WTC11 (cell line): ENCODE results near the gene SH3D21. TPM values are rescaled to one million over a fixed set of nuclear protein-coding genes. Genes with fewer than 3 reads are reported as not detected.
A peak's percentile ranks its signal among the peaks of the same experiment; 100 is the strongest.

Experiments
- ATAC-seq: fragments of 200-7000 bp; cut with Tn5 transposase; 2 replicates; pipeline ENCODE4 v1.10.0; 2021; ENCODE audit warnings: mild to moderate bottlenecking, moderate library complexity
- CTCF ChIA-PET: fragments of 300-600 bp; sonication (Branson Sonifier 250); formaldehyde crosslinking; loops from one replicate; lab custom pipeline; 2021; ENCODE audit warnings: antibody characterized with exemption; lab: Charles Lee
- POLR2A ChIA-PET: fragments of 350-600 bp; sonication (Branson Sonifier 250); formaldehyde crosslinking; loops from one replicate; lab custom pipeline; 2021; ENCODE audit warnings: antibody characterized with exemption; lab: Charles Lee
- DNase-seq: peaks from one replicate; pipeline ENCODE4 v3.0.0; 2021; ENCODE audit warnings: low spot score
- H3K27ac Mint-ChIP-seq: 2 replicates; pipeline ENCODE4 v1.8.0; 2021; ENCODE audit warnings: mixed read lengths
- H3K27me3 Mint-ChIP-seq: 2 replicates; pipeline ENCODE4 v1.8.0; 2021; ENCODE audit warnings: low read depth, mild to moderate bottlenecking, moderate library complexity, mixed read lengths
- H3K36me3 Mint-ChIP-seq: 2 replicates; pipeline ENCODE4 v1.8.0; 2021; ENCODE audit warnings: mixed read lengths
- H3K4me1 Mint-ChIP-seq: 2 replicates; pipeline ENCODE4 v1.8.0; 2022; ENCODE audit warnings: mixed read lengths
- H3K4me3 Mint-ChIP-seq: 2 replicates; pipeline ENCODE4 v1.8.0; 2021; ENCODE audit warnings: mild to moderate bottlenecking, moderate library complexity, mixed read lengths
- H3K9me3 Mint-ChIP-seq: 2 replicates; pipeline ENCODE4 v1.8.0; 2021; ENCODE audit warnings: mixed read lengths
- ARID4B ChIP-seq: sonication (generic); formaldehyde crosslinking; IDR thresholded peaks from 2 replicates; pipeline ENCODE4 v1.8.0; 2023; ENCODE audit warnings: missing genetic modification reagents, mild to moderate bottlenecking, borderline replicate concordance
- CREM ChIP-seq: sonication (generic); formaldehyde crosslinking; IDR thresholded peaks from 2 replicates; pipeline ENCODE4 v1.8.1; 2022; ENCODE audit warnings: mild to moderate bottlenecking, missing genetic modification reagents, moderate library complexity
- ERG ChIP-seq: fragments of 250-450 bp; sonication (Bioruptor Pico); IDR thresholded peaks from 2 replicates; pipeline ENCODE4 v1.8.0; 2021; ENCODE audit warnings: mild to moderate bottlenecking
- FOXJ3 ChIP-seq: sonication (generic); formaldehyde crosslinking; IDR thresholded peaks from 2 replicates; pipeline ENCODE4 v1.9.0; 2021; ENCODE audit warnings: missing genetic modification reagents, mild to moderate bottlenecking, borderline replicate concordance
- HMGXB4 ChIP-seq: sonication (generic); formaldehyde crosslinking; IDR thresholded peaks from 2 replicates; pipeline ENCODE4 v1.8.1; 2023; ENCODE audit warnings: mild to moderate bottlenecking, moderate library complexity, missing genetic modification reagents
- JAZF1 ChIP-seq: fragments of 250-450 bp; sonication (Bioruptor Pico); IDR thresholded peaks from 2 replicates; pipeline ENCODE4 v1.9.0; 2021; ENCODE audit warnings: moderate library complexity, mild to moderate bottlenecking, inconsistent platforms
- JUN ChIP-seq: sonication (generic); formaldehyde crosslinking; IDR thresholded peaks from 2 replicates; pipeline ENCODE4 v1.8.0; 2023; ENCODE audit warnings: mild to moderate bottlenecking, missing genetic modification reagents
- NFE2L1 ChIP-seq: sonication (generic); formaldehyde crosslinking; IDR thresholded peaks from 2 replicates; pipeline ENCODE4 v1.8.1; 2023; ENCODE audit warnings: missing genetic modification reagents
- PRDM15 ChIP-seq: sonication (generic); formaldehyde crosslinking; IDR thresholded peaks from 2 replicates; pipeline ENCODE4 v1.8.0; 2022; ENCODE audit warnings: missing genetic modification reagents
- PRRX2 ChIP-seq: fragments of 250-450 bp; sonication (Bioruptor Pico); IDR thresholded peaks from 2 replicates; pipeline ENCODE4 v1.8.0; 2021; ENCODE audit warnings: mild to moderate bottlenecking
- ZNF121 ChIP-seq: sonication (generic); formaldehyde crosslinking; IDR thresholded peaks from 2 replicates; pipeline ENCODE4 v1.8.0; 2023; ENCODE audit warnings: missing genetic modification reagents
- ZNF423 ChIP-seq: fragments of 250-450 bp; sonication (Bioruptor Pico); IDR thresholded peaks from 2 replicates; pipeline ENCODE4 v2.1.2; 2022; ENCODE audit warnings: mild to moderate bottlenecking, moderate library complexity
- ZNF671 ChIP-seq: fragments of 250-450 bp; sonication (Bioruptor Pico); IDR thresholded peaks from 2 replicates; pipeline ENCODE4 v1.8.0; 2021; ENCODE audit warnings: mild to moderate bottlenecking
- total RNA-seq: library from RNA; stranded (reverse); gene quantifications from 3 replicates; pipeline ENCODE4 v1.2.3, GENCODE V29; 2021

SH3D21 gene
- total RNA-seq, 1 experiment from 2014 or later = 22.1 TPM

GRCh38 chr1:36279110-36279788 lies 26.9 kb upstream of the SH3D21 start (continued):
- TF ChIP-seq ARID4B (CRISPR knock-in tag) (no peak), HMGXB4 (CRISPR knock-in tag) (no peak), CREM (CRISPR knock-in tag) (no peak), ZNF671 (CRISPR knock-in tag) (no peak)
- TF ChIP-seq, all 79 proteins: peak for 0

GRCh38 chr1:36279789-36280296 lies 26.3 kb upstream of the SH3D21 start:
- CTCF ChIA-PET = interaction anchor here (1.0 kb wide), 1 partner anchor 130 kb away, joined by 4 read pairs; the partner anchor contains the start of gene TRAPPC3
- no peak for TF ChIP-seq PRDM15 (CRISPR knock-in tag)
- TF ChIP-seq ZNF121 (CRISPR knock-in tag) = peak; percentile 52; the same call in 1 of the 2 replicates
- POLR2A ChIA-PET = interaction anchor here (0.6 kb wide), 1 partner anchor 98 kb away, joined by 4 read pairs; no protein-coding TSS in a partner anchor
- H3K36me3 Mint-ChIP-seq = peaks cover 19% of the 10 kb centered on the region
- ATAC-seq = no peak
- H3K4me3 Mint-ChIP-seq = no peak overlapping the region
- DNase-seq = no peak
- H3K27me3 Mint-ChIP-seq = no peaks in the 10 kb centered on the region
- peak overlapping the region; percentile 57; the same call in 1 of the 2 replicates for H3K27ac Mint-ChIP-seq
- no peaks in the 10 kb centered on the region for H3K4me1 Mint-ChIP-seq
- no peaks in the 10 kb centered on the region for H3K9me3 Mint-ChIP-seq

- DNase-seq (no peak), ATAC-seq (no peak)
- POLR2A ChIA-PET = no interaction called here
- peaks cover 48% of the 10 kb centered on the region for H3K36me3 Mint-ChIP-seq
- H3K4me3 Mint-ChIP-seq = no peak overlapping the region
- peak overlapping the region; percentile 57; the same call in 1 of the 2 replicates for H3K27ac Mint-ChIP-seq
- H3K4me1 Mint-ChIP-seq = no peaks in the 10 kb centered on the region
- TF ChIP-seq PRRX2 (CRISPR knock-in tag) (no peak), PRDM15 (CRISPR knock-in tag) (no peak), JUN (CRISPR knock-in tag) (no peak), JAZF1 (CRISPR knock-in tag) (no peak), ERG (no peak), ZNF423 (no peak), FOXJ3 (CRISPR knock-in tag) (no peak), NFE2L1 (CRISPR knock-in tag) (no peak)
- no peaks in the 10 kb centered on the region for H3K9me3 Mint-ChIP-seq
- no peaks in the 10 kb centered on the region for H3K27me3 Mint-ChIP-seq
- CTCF ChIA-PET = interaction anchor here (1.7 kb wide), 1 partner anchor 38 kb away, joined by 3 read pairs; no protein-coding TSS in a partner anchor
Observed at GRCh38 chr1:36284061-36284460, 22.1 kb upstream of the SH3D21 start.
